Gastroesophageal sphincter (tissue), 4 donors: ENCODE measurements around the gene CTSA. TPM values are rescaled to one million over a fixed set of nuclear protein-coding genes. Genes with fewer than 3 reads are reported as not detected.

Source experiments
- ATAC-seq: fragments of 150-250 bp; one replicate; pipeline ENCODE4 v1.9.1; 2016; ENCODE audit warnings: mild to moderate bottlenecking, moderate library complexity
- H3K27ac ChIP-seq, 4 donors: fragments of 200-600 bp; sonication (generic) in 3 of 4; 1 replicate in 3 of 4; 2 replicates in 1 of 4; pipeline ENCODE4 v1.5.1; 2016 to 2019
- H3K27me3 ChIP-seq: fragments of 200-600 bp; sonication (generic); one replicate; pipeline ENCODE4 v1.5.1; 2019
- H3K36me3 ChIP-seq, 2 donors: fragments of 200-600 bp; sonication (generic); one replicate each; pipeline ENCODE4 v1.5.1; 2019; ENCODE audit warnings: control low read depth in 1 of 2
- H3K4me1 ChIP-seq, 3 donors: fragments of 200-600 bp; sonication (generic); 1 replicate in 2 of 3; 2 replicates in 1 of 3; pipeline ENCODE4 v1.5.1; 2016 to 2019; ENCODE audit warnings: control low read depth in 2 of 3
- H3K4me3 ChIP-seq, 2 donors: fragments of 200-600 bp; sonication (generic); one replicate each; pipeline ENCODE4 v1.5.1; 2019; ENCODE audit warnings: mild to moderate bottlenecking in 1 of 2, moderate library complexity in 1 of 2
- H3K9me3 ChIP-seq, 3 donors: fragments of 200-600 bp; sonication (generic); one replicate each; pipeline ENCODE4 v1.5.1; 2017 to 2019; ENCODE audit warnings: control low read depth in 2 of 3
- CTCF ChIP-seq, 4 experiments: fragments of 200-600 bp in 2 of 4; fragments of 450-650 bp in 2 of 4; sonication (generic) in 1 of 4; IDR thresholded peaks; one replicate each; pipeline ENCODE4 v1.5.1; 2017 to 2019; ENCODE audit warnings: antibody characterized with exemption in 4 of 4, mild to moderate bottlenecking in 2 of 4, moderate library complexity in 2 of 4
- EP300 ChIP-seq: sonication (generic); formaldehyde crosslinking; IDR thresholded peaks from one replicate; pipeline ENCODE4 v1.6.1; 2017; ENCODE audit warnings: antibody characterized with exemption, mild to moderate bottlenecking
- POLR2A ChIP-seq, 2 donors: fragments of 450-650 bp; IDR thresholded peaks; one replicate each; pipeline ENCODE4 v1.6.1; 2017; ENCODE audit warnings: antibody characterized with exemption in 2 of 2, mild to moderate bottlenecking in 2 of 2, moderate library complexity in 1 of 2
- POLR2AphosphoS5 ChIP-seq: sonication (generic); formaldehyde crosslinking; IDR thresholded peaks from one replicate; pipeline ENCODE4 v1.6.1; 2017; ENCODE audit warnings: antibody characterized with exemption
- WGBS, 2 donors: methylation state at CpG; one replicate each; pipeline ENCODE4 v1.1.5; 2018; ENCODE audit warnings: low coverage in 1 of 2; 5-methylcytosine and 5-hydroxymethylcytosine counted together
- total RNA-seq, 4 donors: library from RNA; depleted of rRNA; stranded (reverse); fragments of >200 nt; gene quantifications; one replicate each; pipeline ENCODE4 v1.1.0, GENCODE V29; 2016

The CTSA gene
- total RNA-seq, 4 donors from 2014 or later = 36.4 to 73.0 (median 56.6) TPM

- H3K4me1 ChIP-seq = peaks cover 0 to 48% (median 23%) of the 10 kb centered on the region in 3 donors
- H3K9me3 ChIP-seq = no peaks in the 10 kb centered on the region
- H3K27me3 ChIP-seq = no peaks in the 10 kb centered on the region
- H3K36me3 ChIP-seq = peaks cover 0 to 91% of the 10 kb centered on the region in 2 donors
- no peak overlapping the region for H3K4me3 ChIP-seq
- ATAC-seq = no peak
- peak overlapping the region in 1 of 4 donors; percentile 18 for H3K27ac ChIP-seq
- no peak for TF ChIP-seq POLR2AphosphoS5
- TF ChIP-seq POLR2A (IDR thresholded peaks at IDR 0.05) = no peak
- no peak for TF ChIP-seq EP300
- TF ChIP-seq CTCF (IDR thresholded peaks at IDR 0.05) = no peak
Observed at GRCh38 chr20:45845452-45845851, 45.7 kb upstream of the CTSA start.

GRCh38 chr20:45848421-45848820 is 42.7 kb upstream of the CTSA start:
- TF ChIP-seq POLR2A (IDR thresholded peaks at IDR 0.05) = no peak
- TF ChIP-seq POLR2AphosphoS5 = no peak
- TF ChIP-seq CTCF (IDR thresholded peaks at IDR 0.05) = no peak
- no peak for TF ChIP-seq EP300
- H3K4me1 ChIP-seq = peaks cover 0 to 24% (median 5%) of the 10 kb centered on the region in 3 donors
- 100% methylated on average over 1 of the region's 8 CpGs; no CpG with 5 or more reads in 1 of the 2 donors for WGBS, 2 donors
- no peaks in the 10 kb centered on the region for H3K9me3 ChIP-seq
- no peak for ATAC-seq
- no peak overlapping the region for H3K27ac ChIP-seq
- peaks cover 0 to 91% of the 10 kb centered on the region in 2 donors for H3K36me3 ChIP-seq
- no peaks in the 10 kb centered on the region for H3K27me3 ChIP-seq
- no peak overlapping the region for H3K4me3 ChIP-seq

- Histone ChIP-seq H3K27ac (no peak overlapping the region), H3K27me3 (no peaks in the 10 kb centered on the region), H3K36me3 (peaks cover 0 to 91% of the 10 kb centered on the region in 2 donors), H3K9me3 (no peaks in the 10 kb centered on the region), H3K4me3 (no peak overlapping the region), H3K4me1 (peaks cover 0 to 24% (median 0%) of the 10 kb centered on the region in 3 donors)
- TF ChIP-seq POLR2AphosphoS5 (no peak), CTCF (IDR thresholded peaks at IDR 0.05) (no peak), EP300 (no peak), POLR2A (IDR thresholded peaks at IDR 0.05) (no peak)
- ATAC-seq = no peak
- WGBS, 2 donors = 75 to 93% methylated on average over 4 to 8 of the region's 8 CpGs
Observed at GRCh38 chr20:45848969-45849582, 42.1 kb upstream of the CTSA start.

GRCh38 chr20:45850238-45850637 is 40.9 kb upstream of the CTSA start:
- no peaks in the 10 kb centered on the region for H3K9me3 ChIP-seq
- no peak for ATAC-seq
- H3K27ac ChIP-seq = no peak overlapping the region
- 92 to 100% methylated on average over 1 to 2 of the region's 2 CpGs for WGBS, 2 donors
- peaks cover 0 to 29% (median 7%) of the 10 kb centered on the region in 3 donors for H3K4me1 ChIP-seq
- no peak overlapping the region for H3K4me3 ChIP-seq
- H3K27me3 ChIP-seq = no peaks in the 10 kb centered on the region
- TF ChIP-seq CTCF (IDR thresholded peaks at IDR 0.05) (no peak), POLR2AphosphoS5 (no peak), POLR2A (IDR thresholded peaks at IDR 0.05) (no peak), EP300 (no peak)
- H3K36me3 ChIP-seq = peaks cover 0 to 87% of the 10 kb centered on the region in 2 donors

- H3K4me3 ChIP-seq = no peak overlapping the region
- no peaks in the 10 kb centered on the region for H3K27me3 ChIP-seq
- TF ChIP-seq CTCF (IDR thresholded peaks at IDR 0.05) = no peak
- no peak for TF ChIP-seq EP300
- TF ChIP-seq POLR2AphosphoS5 = no peak
- no peak for TF ChIP-seq POLR2A (IDR thresholded peaks at IDR 0.05)
- H3K36me3 ChIP-seq = peaks cover 0 to 80% of the 10 kb centered on the region in 2 donors
- WGBS, 2 donors = 100% methylated on average over 1 of the region's 1 CpG; no CpG with 5 or more reads in 1 of the 2 donors
- peaks cover 2 to 31% (median 11%) of the 10 kb centered on the region in 3 donors for H3K4me1 ChIP-seq
- no peak for ATAC-seq
- H3K9me3 ChIP-seq = no peaks in the 10 kb centered on the region
- H3K27ac ChIP-seq = no peak overlapping the region
Observed at GRCh38 chr20:45850926-45851325, 40.2 kb upstream of the CTSA start.
